Measurements from ENCODE around the gene SLC43A2. TPM values are rescaled to one million over a fixed set of nuclear protein-coding genes. Genes with fewer than 3 reads are reported as not detected.

The SLC43A2 gene
- total and polyA plus RNA-seq, 2 of the 13 experiments (the other 11 are each of a cell fraction or from before 2014, with no cell fraction given) = 7.3 to 20.0 TPM

GRCh38 chr17:1623057-1623630 lies 5.5 kb downstream of the SLC43A2 start:
- H3K27ac ChIP-seq (ENCODE audit: extremely low read length, insufficient read depth, low read length) = no peak overlapping the region
- H3K36me3 ChIP-seq (replicated peaks in 1 of 2; ENCODE audit: control insufficient read depth in 1 of 2, insufficient read depth in 2 of 2, low read length in 2 of 2) = peaks cover 0 to 2% of the 10 kb centered on the region in 2 experiments; a peak in 2 of 5 replicates
- peaks cover 57% of the 10 kb centered on the region for H3K4me1 ChIP-seq (ENCODE audit: insufficient read depth, low read length)
- in situ Hi-C loops (cut with HindIII; ENCODE audit: extremely low pct_ligation_motif_present, low pct_unique_long_range_greater_than_20kb) (no loop called here), intact Hi-C loops (cut with micrococcal nuclease; ENCODE audit: unreplicated experiment) (no loop called here)
- H3K79me2 ChIP-seq (ENCODE audit: insufficient read depth, low read length) = no peaks in the 10 kb centered on the region
- H3K27me3 ChIP-seq (ENCODE audit: control insufficient read depth in 1 of 2, insufficient read depth in 2 of 2, low read length in 2 of 2) = no peaks in the 10 kb centered on the region
- no peak for DNase-seq (ENCODE audit: low spot score)
- H4K20me1 ChIP-seq (ENCODE audit: insufficient read depth, low read length) = no peaks in the 10 kb centered on the region
- no TSS peak for BruUV-seq (replicated peaks)
- ATAC-seq = no peak
- H3K4me3 ChIP-seq (replicated peaks in 1 of 3; ENCODE audit: insufficient read depth in 1 of 3, low read depth in 2 of 3, low read length in 3 of 3) = no peak overlapping the region
- H3K9ac ChIP-seq (ENCODE audit: insufficient read depth, low read depth, low read length) = no peak overlapping the region
- POLR2A ChIA-PET = no interaction called here
- no peak overlapping the region for H2AFZ ChIP-seq (ENCODE audit: low read length)
- CTCF ChIA-PET (ENCODE audit: low intra/inter-chr PET ratio, low total read pairs) = no interaction called here
- H3K9me3 ChIP-seq (ENCODE audit: low read length) = no peaks in the 10 kb centered on the region
- WGBS (ENCODE audit: low lambda C conversion rate) = 94% methylated on average over 12 of the region's 14 CpGs
- no peak overlapping the region for H3K4me2 ChIP-seq (ENCODE audit: low read depth, low read length)
- TF ChIP-seq ZNF550 (CRISPR knock-in tag; IDR thresholded peaks at IDR 0.05; ENCODE audit: borderline replicate concordance) = no peak
- TF ChIP-seq SMAD1 (CRISPR knock-in tag; IDR thresholded peaks at IDR 0.05; ENCODE audit: borderline replicate concordance, low read depth) = no peak
- TF ChIP-seq ZBTB38 (CRISPR knock-in tag; IDR thresholded peaks at IDR 0.05) = 0 out of 2 replicates have a peak, but pooled peaks have one; percentile 6
- no peak for TF ChIP-seq RCOR2 (CRISPR knock-in tag; IDR thresholded peaks at IDR 0.05)
- TF ChIP-seq IRF2 (CRISPR knock-in tag; IDR thresholded peaks at IDR 0.05) = no peak
- no peak for TF ChIP-seq ZNF879 (CRISPR knock-in tag; IDR thresholded peaks at IDR 0.05)
- TF ChIP-seq, protein P1, sequence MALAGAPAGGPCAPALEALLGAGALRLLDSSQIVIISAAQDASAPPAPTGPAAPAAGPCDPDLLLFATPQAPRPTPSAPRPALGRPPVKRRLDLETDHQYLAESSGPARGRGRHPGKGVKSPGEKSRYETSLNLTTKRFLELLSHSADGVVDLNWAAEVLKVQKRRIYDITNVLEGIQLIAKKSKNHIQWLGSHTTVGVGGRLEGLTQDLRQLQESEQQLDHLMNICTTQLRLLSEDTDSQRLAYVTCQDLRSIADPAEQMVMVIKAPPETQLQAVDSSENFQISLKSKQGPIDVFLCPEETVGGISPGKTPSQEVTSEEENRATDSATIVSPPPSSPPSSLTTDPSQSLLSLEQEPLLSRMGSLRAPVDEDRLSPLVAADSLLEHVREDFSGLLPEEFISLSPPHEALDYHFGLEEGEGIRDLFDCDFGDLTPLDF (CRISPR knock-in tag; IDR thresholded peaks at IDR 0.05) = no peak
- TF ChIP-seq ZNF563 (CRISPR knock-in tag; IDR thresholded peaks at IDR 0.05) = no peak
- TF ChIP-seq DNMT3B (CRISPR knock-in tag; conservative IDR thresholded peaks at IDR 0.05) = no peak
- TF ChIP-seq ZNF674 (CRISPR knock-in tag; IDR thresholded peaks at IDR 0.05; ENCODE audit: low read depth) = no peak
- TF ChIP-seq PHF8 (CRISPR knock-in tag; IDR thresholded peaks at IDR 0.05) = no peak
- TF ChIP-seq SIN3B (IDR thresholded peaks at IDR 0.05; ENCODE audit: low read length) = no peak
- TF ChIP-seq ZNF660 (CRISPR knock-in tag; IDR thresholded peaks at IDR 0.05; ENCODE audit: borderline replicate concordance, low read depth) = no peak
- TF ChIP-seq, protein P2, sequence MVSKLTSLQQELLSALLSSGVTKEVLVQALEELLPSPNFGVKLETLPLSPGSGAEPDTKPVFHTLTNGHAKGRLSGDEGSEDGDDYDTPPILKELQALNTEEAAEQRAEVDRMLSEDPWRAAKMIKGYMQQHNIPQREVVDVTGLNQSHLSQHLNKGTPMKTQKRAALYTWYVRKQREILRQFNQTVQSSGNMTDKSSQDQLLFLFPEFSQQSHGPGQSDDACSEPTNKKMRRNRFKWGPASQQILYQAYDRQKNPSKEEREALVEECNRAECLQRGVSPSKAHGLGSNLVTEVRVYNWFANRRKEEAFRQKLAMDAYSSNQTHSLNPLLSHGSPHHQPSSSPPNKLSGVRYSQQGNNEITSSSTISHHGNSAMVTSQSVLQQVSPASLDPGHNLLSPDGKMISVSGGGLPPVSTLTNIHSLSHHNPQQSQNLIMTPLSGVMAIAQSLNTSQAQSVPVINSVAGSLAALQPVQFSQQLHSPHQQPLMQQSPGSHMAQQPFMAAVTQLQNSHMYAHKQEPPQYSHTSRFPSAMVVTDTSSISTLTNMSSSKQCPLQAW (CRISPR knock-in tag; IDR thresholded peaks at IDR 0.05) = no peak
- TF ChIP-seq HNRNPL (IDR thresholded peaks at IDR 0.05; ENCODE audit: low read depth, low read length) = 0 out of 2 replicates have a peak, but pooled peaks have one; percentile 44
- TF ChIP-seq HES4 (CRISPR knock-in tag; IDR thresholded peaks at IDR 0.05; ENCODE audit: borderline replicate concordance) = no peak
- no peak for TF ChIP-seq ZNF414 (CRISPR knock-in tag; IDR thresholded peaks at IDR 0.05)
- FAIRE-seq = no peak

All from HepG2 (cell line).